HUES6 (cell line): ENCODE data around the gene OGFOD1.

Experiments used
- H3K27ac ChIP-seq: 2 replicates; pipeline ENCODE4 v1.7.0; 2013; ENCODE audit warnings: low read depth, mild to moderate bottlenecking, low read length, inconsistent platforms
- H3K27me3 ChIP-seq: 2 replicates; pipeline ENCODE4 v1.6.1; 2013; ENCODE audit warnings: low read length; ENCODE audit not compliant: control insufficient read depth, insufficient read depth
- H3K36me3 ChIP-seq: 2 replicates; pipeline ENCODE4 v1.6.1; 2013; ENCODE audit warnings: low read length; ENCODE audit not compliant: control insufficient read depth, insufficient read depth
- H3K4me1 ChIP-seq: 2 replicates; pipeline ENCODE4 v1.6.1; 2013; ENCODE audit warnings: low read length; ENCODE audit not compliant: control insufficient read depth, insufficient read depth
- H3K4me3 ChIP-seq: 2 replicates; pipeline ENCODE4 v1.5.1; 2013; ENCODE audit warnings: low read depth, low read length
- H3K9ac ChIP-seq: one replicate; pipeline ENCODE4 v1.6.1; 2013; ENCODE audit warnings: mild to moderate bottlenecking, low read length
- H3K9me3 ChIP-seq: 2 replicates; pipeline ENCODE4 v1.6.1; 2013; ENCODE audit warnings: low read depth, low read length; ENCODE audit not compliant: control insufficient read depth, insufficient read depth

The OGFOD1 gene

GRCh38 chr16:56450986-56451752, at the start of gene OGFOD1, which contains the start of gene NUDT21:
Gene OGFOD1, plus strand, starts transcription at chr16:56451554. Its CDS starts 59 bp downstream, at chr16:56451613.
Gene NUDT21, minus strand, starts transcription at chr16:56451332. Its CDS starts 130 bp downstream, at chr16:56451202.
- Histone ChIP-seq H3K36me3 (peaks cover 42% of the 10 kb centered on the region), H3K27me3 (no peaks in the 10 kb centered on the region), H3K4me3 (peak within 1 kb of the TSS; percentile 90), H3K9me3 (no peaks in the 10 kb centered on the region), H3K4me1 (peaks cover 8% of the 10 kb centered on the region; the same call in 1 of the 2 replicates), H3K27ac (peak within 1 kb of the TSS; percentile 49; the same call in 1 of the 2 replicates), H3K9ac (peak within 1 kb of the TSS; percentile 90)

GRCh38 chr16:56405977-56406672, 45.2 kb upstream of the OGFOD1 start:
- Histone ChIP-seq H3K9ac (no peak overlapping the region), H3K27me3 (no peaks in the 10 kb centered on the region), H3K9me3 (no peaks in the 10 kb centered on the region), H3K4me3 (no peak overlapping the region), H3K36me3 (peaks cover 48% of the 10 kb centered on the region), H3K4me1 (no peaks in the 10 kb centered on the region), H3K27ac (no peak overlapping the region)

- Histone ChIP-seq H3K36me3 (peaks cover 41% of the 10 kb centered on the region), H3K27ac (no peak overlapping the region), H3K4me1 (no peaks in the 10 kb centered on the region), H3K27me3 (no peaks in the 10 kb centered on the region), H3K4me3 (no peak overlapping the region), H3K9me3 (no peaks in the 10 kb centered on the region), H3K9ac (no peak overlapping the region)
Observed at GRCh38 chr16:56408379-56409098, 42.8 kb upstream of the OGFOD1 start.

- no peaks in the 10 kb centered on the region for H3K9me3 ChIP-seq
- peaks cover 40% of the 10 kb centered on the region for H3K36me3 ChIP-seq
- H3K27me3 ChIP-seq, result no peaks in the 10 kb centered on the region
- H3K4me3 ChIP-seq, result no peak overlapping the region
- H3K4me1 ChIP-seq, result no peaks in the 10 kb centered on the region
- no peak overlapping the region for H3K27ac ChIP-seq
- H3K9ac ChIP-seq, result no peak overlapping the region
Observed at GRCh38 chr16:56409195-56409594, 42.2 kb upstream of the OGFOD1 start.

- no peak overlapping the region for H3K9ac ChIP-seq
- no peak overlapping the region for H3K4me3 ChIP-seq
- H3K9me3 ChIP-seq, result no peaks in the 10 kb centered on the region
- H3K36me3 ChIP-seq, result peaks cover 31% of the 10 kb centered on the region
- no peak overlapping the region for H3K27ac ChIP-seq
- H3K27me3 ChIP-seq, result no peaks in the 10 kb centered on the region
- peaks cover 11% of the 10 kb centered on the region for H3K4me1 ChIP-seq
Observed at GRCh38 chr16:56411123-56411522, 40.2 kb upstream of the OGFOD1 start.

- no peak overlapping the region for H3K4me3 ChIP-seq
- H3K9ac ChIP-seq, result no peak overlapping the region
- H3K9me3 ChIP-seq, result no peaks in the 10 kb centered on the region
- H3K27ac ChIP-seq, result no peak overlapping the region
- H3K4me1 ChIP-seq, result peaks cover 11% of the 10 kb centered on the region
- no peaks in the 10 kb centered on the region for H3K27me3 ChIP-seq
- peaks cover 31% of the 10 kb centered on the region for H3K36me3 ChIP-seq
Observed at GRCh38 chr16:56411624-56412023, 39.7 kb upstream of the OGFOD1 start.

GRCh38 chr16:56413381-56413780, 38.0 kb upstream of the OGFOD1 start:
- Histone ChIP-seq H3K9me3 (no peaks in the 10 kb centered on the region), H3K27ac (no peak overlapping the region), H3K9ac (no peak overlapping the region), H3K36me3 (peaks cover 23% of the 10 kb centered on the region), H3K27me3 (no peaks in the 10 kb centered on the region), H3K4me3 (no peak overlapping the region), H3K4me1 (peaks cover 11% of the 10 kb centered on the region)

GRCh38 chr16:56414366-56414765, 37.0 kb upstream of the OGFOD1 start:
- Histone ChIP-seq H3K9ac (no peak overlapping the region), H3K36me3 (peaks cover 13% of the 10 kb centered on the region), H3K4me3 (no peak overlapping the region), H3K9me3 (no peaks in the 10 kb centered on the region), H3K27me3 (no peaks in the 10 kb centered on the region), H3K27ac (no peak overlapping the region), H3K4me1 (peaks cover 11% of the 10 kb centered on the region)

GRCh38 chr16:56415875-56416274, 35.5 kb upstream of the OGFOD1 start:
- no peak overlapping the region for H3K4me3 ChIP-seq
- H3K9ac ChIP-seq, result no peak overlapping the region
- peaks cover 11% of the 10 kb centered on the region for H3K4me1 ChIP-seq
- no peaks in the 10 kb centered on the region for H3K27me3 ChIP-seq
- H3K27ac ChIP-seq, result no peak overlapping the region
- H3K36me3 ChIP-seq, result peaks cover 12% of the 10 kb centered on the region
- no peaks in the 10 kb centered on the region for H3K9me3 ChIP-seq

- H3K27ac ChIP-seq, result no peak overlapping the region
- H3K36me3 ChIP-seq, result peaks cover 7% of the 10 kb centered on the region; the same call in 1 of the 2 replicates
- no peak overlapping the region for H3K9ac ChIP-seq
- H3K4me3 ChIP-seq, result no peak overlapping the region
- no peaks in the 10 kb centered on the region for H3K9me3 ChIP-seq
- H3K27me3 ChIP-seq, result no peaks in the 10 kb centered on the region
- peaks cover 17% of the 10 kb centered on the region for H3K4me1 ChIP-seq
Observed at GRCh38 chr16:56417138-56417537, 34.2 kb upstream of the OGFOD1 start.
